Esophagus squamous epithelium (tissue), 5 donors: ENCODE data around the gene CEP170B. TPM values are rescaled to one million over a fixed set of nuclear protein-coding genes. Genes with fewer than 3 reads are reported as not detected.

Experiments used
- DNase-seq: peaks from one replicate; lab custom pipeline; 2025; lab: John Stamatoyannopoulos, UW
- H3K27ac ChIP-seq, 4 donors: fragments of 200-600 bp; sonication (generic); one replicate each; pipeline ENCODE4 v1.5.1; 2016 to 2019; ENCODE audit warnings: mild to moderate bottlenecking in 1 of 4
- H3K27me3 ChIP-seq, 4 donors: fragments of 200-600 bp; sonication (generic); 1 replicate in 3 of 4; 2 replicates in 1 of 4; pipeline versions ENCODE4 v1.5.1 to v1.6.0; 2017 to 2021; ENCODE audit warnings: antibody characterized with exemption in 1 of 4
- H3K36me3 ChIP-seq, 3 donors: fragments of 200-600 bp; sonication (generic); one replicate each; pipeline ENCODE4 v1.5.1; 2016 to 2019
- H3K4me1 ChIP-seq, 3 donors: fragments of 200-600 bp; sonication (generic); one replicate each; pipeline ENCODE4 v1.5.1; 2017 to 2019
- H3K4me3 ChIP-seq, 4 donors: fragments of 200-600 bp; sonication (generic); 1 replicate in 3 of 4; 2 replicates in 1 of 4; pipeline ENCODE4 v1.5.1; 2016 to 2019; ENCODE audit warnings: mild to moderate bottlenecking in 2 of 4, moderate library complexity in 1 of 4
- H3K9me3 ChIP-seq, 3 donors: fragments of 200-600 bp; sonication (generic); one replicate each; pipeline ENCODE4 v1.5.1; 2016 to 2019
- POLR2A ChIP-seq, 4 donors: fragments of 450-650 bp; IDR thresholded peaks; one replicate each; pipeline ENCODE4 v1.6.1; 2017; ENCODE audit warnings: antibody characterized with exemption in 4 of 4, mild to moderate bottlenecking in 4 of 4, moderate library complexity in 3 of 4
- WGBS, 2 donors: methylation state at CpG; one replicate each; pipeline ENCODE4 v1.1.5; 2018; 5-methylcytosine and 5-hydroxymethylcytosine counted together
- intact Hi-C: fragments of 100-400 bp; cut with DNase I; formaldehyde crosslinking; loops from one replicate; pipeline ENCODE4 v1.15.0; 2022
- total RNA-seq, 4 donors: library from RNA; depleted of rRNA; stranded (reverse); fragments of >200 nt; gene quantifications; one replicate each; pipeline ENCODE4 v1.1.0, GENCODE V29; 2016
- TF ChIP-seq, protein P1 (sequence below), 6 experiments: fragments of 450-650 bp in 4 of 6; fragments of 200-600 bp in 2 of 6; sonication (generic) in 2 of 6; IDR thresholded peaks; one replicate each; pipeline ENCODE4 v1.5.1; 2016 to 2019; ENCODE audit warnings: antibody characterized with exemption in 6 of 6, mild to moderate bottlenecking in 4 of 6, moderate library complexity in 4 of 6
- donor health status: DM: yes; HTN: yes; CAD: no.

The CEP170B gene
- total RNA-seq, 4 donors from 2014 or later = 18.2 to 41.0 (median 30.6) TPM

DNA sequence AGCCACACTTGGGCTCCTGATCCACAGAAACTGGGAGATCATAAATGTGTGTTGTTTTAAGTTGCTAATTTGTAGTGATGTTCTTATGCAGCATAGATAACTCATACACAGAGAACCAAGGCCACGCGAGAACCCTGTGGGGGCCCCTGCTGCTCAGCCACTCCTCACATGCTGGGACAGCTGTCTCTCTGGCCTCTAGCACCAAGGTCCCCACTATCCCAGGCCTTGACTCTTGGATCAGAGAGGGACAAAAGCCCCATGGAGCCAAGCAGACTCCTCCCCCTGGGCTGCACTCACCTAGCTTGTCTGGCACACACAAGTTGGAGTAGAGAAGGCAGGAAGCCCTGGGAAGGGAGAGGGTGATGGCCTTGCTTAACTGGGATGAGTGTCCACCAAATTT, 70.9 kb downstream of the CEP170B start:
- H3K36me3 ChIP-seq = peaks cover 0 to 32% (median 3%) of the 10 kb centered on the region in 3 donors
- no peak overlapping the region for H3K27ac ChIP-seq
- intact Hi-C loops = no loop called here
- H3K27me3 ChIP-seq = peaks cover 0 to 13% (median 0%) of the 10 kb centered on the region in 4 donors
- no peak for DNase-seq
- peaks cover 7 to 48% (median 8%) of the 10 kb centered on the region in 3 donors for H3K4me1 ChIP-seq
- H3K9me3 ChIP-seq = no peaks in the 10 kb centered on the region
- TF ChIP-seq, protein P1, sequence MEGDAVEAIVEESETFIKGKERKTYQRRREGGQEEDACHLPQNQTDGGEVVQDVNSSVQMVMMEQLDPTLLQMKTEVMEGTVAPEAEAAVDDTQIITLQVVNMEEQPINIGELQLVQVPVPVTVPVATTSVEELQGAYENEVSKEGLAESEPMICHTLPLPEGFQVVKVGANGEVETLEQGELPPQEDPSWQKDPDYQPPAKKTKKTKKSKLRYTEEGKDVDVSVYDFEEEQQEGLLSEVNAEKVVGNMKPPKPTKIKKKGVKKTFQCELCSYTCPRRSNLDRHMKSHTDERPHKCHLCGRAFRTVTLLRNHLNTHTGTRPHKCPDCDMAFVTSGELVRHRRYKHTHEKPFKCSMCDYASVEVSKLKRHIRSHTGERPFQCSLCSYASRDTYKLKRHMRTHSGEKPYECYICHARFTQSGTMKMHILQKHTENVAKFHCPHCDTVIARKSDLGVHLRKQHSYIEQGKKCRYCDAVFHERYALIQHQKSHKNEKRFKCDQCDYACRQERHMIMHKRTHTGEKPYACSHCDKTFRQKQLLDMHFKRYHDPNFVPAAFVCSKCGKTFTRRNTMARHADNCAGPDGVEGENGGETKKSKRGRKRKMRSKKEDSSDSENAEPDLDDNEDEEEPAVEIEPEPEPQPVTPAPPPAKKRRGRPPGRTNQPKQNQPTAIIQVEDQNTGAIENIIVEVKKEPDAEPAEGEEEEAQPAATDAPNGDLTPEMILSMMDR (IDR thresholded peaks at IDR 0.05) = no peak
- no peak for TF ChIP-seq POLR2A (IDR thresholded peaks at IDR 0.05)
- 29 to 71% methylated on average over 2 of the region's 2 CpGs for WGBS, 2 donors
- no peak overlapping the region for H3K4me3 ChIP-seq

DNA sequence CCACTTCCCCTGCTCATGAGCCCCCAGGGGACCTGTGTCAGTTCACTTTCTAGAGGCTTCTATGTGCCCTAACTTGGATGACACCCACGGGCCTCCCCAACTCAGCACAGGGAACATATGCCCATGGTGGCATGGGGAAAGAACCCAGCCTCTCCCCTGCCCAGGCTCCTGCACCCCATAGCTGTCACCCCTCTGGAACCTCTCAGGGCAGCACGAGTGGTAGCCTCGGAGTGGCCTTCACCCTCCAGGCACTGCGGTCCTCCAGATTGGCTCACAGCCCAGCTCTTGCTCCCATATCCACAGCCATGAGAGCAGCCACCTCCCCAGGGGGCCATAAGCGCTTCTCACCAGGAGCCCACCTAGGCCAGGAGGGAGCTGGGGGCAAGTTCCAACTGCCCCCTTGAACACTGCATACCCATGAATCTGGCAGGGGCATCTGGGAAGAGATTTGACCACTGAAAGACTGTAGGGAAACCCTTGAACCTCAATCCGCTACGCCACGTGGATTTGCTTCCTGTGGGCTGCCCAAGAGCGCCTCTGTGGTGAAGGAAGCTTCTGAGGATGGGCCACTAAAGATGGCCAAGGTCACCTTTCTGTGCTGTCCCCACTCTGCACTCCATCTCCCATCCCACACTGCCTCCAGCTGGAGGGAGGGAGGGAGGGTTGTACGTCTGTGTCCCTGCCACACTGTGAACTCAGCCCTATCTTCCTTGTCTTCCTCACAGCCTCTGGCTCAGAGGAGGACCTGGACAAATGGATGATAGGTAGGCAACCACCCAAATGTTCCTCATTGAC, 71.5 kb downstream of the CEP170B start:
- intact Hi-C loops = no loop called here
- H3K9me3 ChIP-seq = no peaks in the 10 kb centered on the region
- peaks cover 0 to 13% (median 0%) of the 10 kb centered on the region in 4 donors for H3K27me3 ChIP-seq
- H3K4me3 ChIP-seq = no peak overlapping the region
- DNase-seq = no peak
- peaks cover 0 to 38% (median 3%) of the 10 kb centered on the region in 3 donors for H3K36me3 ChIP-seq
- no peak for TF ChIP-seq POLR2A (IDR thresholded peaks at IDR 0.05)
- TF ChIP-seq, protein P1 (IDR thresholded peaks at IDR 0.05) = no peak
- no peak overlapping the region for H3K27ac ChIP-seq
- WGBS, 2 donors = 67 to 68% methylated on average over 5 to 6 of the region's 10 CpGs
- H3K4me1 ChIP-seq = peaks cover 7 to 46% (median 8%) of the 10 kb centered on the region in 3 donors

DNA sequence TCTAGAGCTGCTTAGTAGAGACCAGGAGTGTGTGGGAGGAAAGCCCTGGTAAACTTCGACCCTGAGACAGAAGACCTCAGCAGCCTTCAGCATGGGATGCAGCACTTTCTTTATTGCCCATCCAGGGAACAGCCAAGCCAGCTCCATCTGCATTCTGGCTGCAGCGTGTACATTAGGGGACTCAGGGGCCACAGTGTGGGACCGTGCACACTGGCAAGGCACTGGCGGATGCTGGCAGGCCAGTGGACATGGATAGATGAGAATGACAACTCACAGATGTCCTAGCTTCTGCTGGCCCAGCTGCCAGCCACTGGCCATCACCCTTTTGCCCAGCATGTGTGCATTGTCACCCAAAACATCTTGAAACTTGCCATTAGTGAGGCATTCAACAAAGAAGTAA, 72.1 kb downstream of the CEP170B start:
- Histone ChIP-seq H3K4me1 (peaks cover 7 to 40% (median 8%) of the 10 kb centered on the region in 3 donors), H3K36me3 (peaks cover 0 to 44% (median 3%) of the 10 kb centered on the region in 3 donors), H3K27ac (no peak overlapping the region), H3K9me3 (no peaks in the 10 kb centered on the region), H3K27me3 (peaks cover 0 to 12% (median 0%) of the 10 kb centered on the region in 4 donors), H3K4me3 (no peak overlapping the region)
- DNase-seq = no peak
- 80% methylated on average over 1 of the region's 4 CpGs; no CpG with 5 or more reads in 1 of the 2 donors for WGBS, 2 donors
- TF ChIP-seq, protein P1 (IDR thresholded peaks at IDR 0.05) = no peak
- no peak for TF ChIP-seq POLR2A (IDR thresholded peaks at IDR 0.05)
- intact Hi-C loops = no loop called here

DNA sequence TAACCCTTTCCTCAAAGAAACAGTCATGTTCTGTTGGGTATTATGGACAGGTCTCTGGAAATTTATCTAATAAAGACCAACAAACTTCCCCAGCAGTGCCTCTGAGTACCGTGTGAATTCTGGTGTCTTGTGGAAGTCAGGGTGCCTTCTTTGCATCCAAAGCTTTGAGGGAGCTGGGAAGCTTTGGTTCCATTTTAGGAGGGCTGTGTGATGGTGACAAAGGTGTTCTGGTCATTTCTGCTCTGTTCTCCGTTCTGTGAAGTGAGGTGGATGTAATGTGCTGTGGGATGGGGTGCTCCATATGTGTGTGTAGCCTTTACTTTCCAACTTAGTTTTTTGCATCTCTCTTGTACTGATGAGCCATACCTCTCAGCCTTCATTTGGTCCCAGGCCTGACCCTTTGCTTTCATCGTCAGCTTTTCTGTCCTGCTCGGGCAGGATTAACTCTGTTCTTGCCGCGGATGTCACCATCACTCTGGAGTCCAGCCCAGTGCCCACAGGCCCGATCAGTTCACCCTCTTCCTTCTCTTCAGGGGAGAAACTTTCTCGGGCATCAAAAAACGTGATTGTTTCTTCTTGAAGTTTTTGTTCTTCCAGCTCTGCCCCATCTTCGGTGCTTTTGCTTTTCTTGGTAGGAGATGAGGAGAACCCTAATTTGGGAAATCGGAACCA, 72.8 kb downstream of the CEP170B start:
- Histone ChIP-seq H3K4me3 (no peak overlapping the region), H3K27ac (no peak overlapping the region), H3K9me3 (no peaks in the 10 kb centered on the region), H3K4me1 (peaks cover 1 to 33% (median 5%) of the 10 kb centered on the region in 3 donors), H3K36me3 (peaks cover 3 to 50% (median 3%) of the 10 kb centered on the region in 3 donors), H3K27me3 (peaks cover 0 to 5% (median 0%) of the 10 kb centered on the region in 4 donors)
- intact Hi-C loops = no loop called here
- TF ChIP-seq, protein P1 (IDR thresholded peaks at IDR 0.05) = no peak
- no peak for TF ChIP-seq POLR2A (IDR thresholded peaks at IDR 0.05)
- WGBS, 2 donors = 82 to 84% methylated on average over 10 to 11 of the region's 11 CpGs
- no peak for DNase-seq

DNA sequence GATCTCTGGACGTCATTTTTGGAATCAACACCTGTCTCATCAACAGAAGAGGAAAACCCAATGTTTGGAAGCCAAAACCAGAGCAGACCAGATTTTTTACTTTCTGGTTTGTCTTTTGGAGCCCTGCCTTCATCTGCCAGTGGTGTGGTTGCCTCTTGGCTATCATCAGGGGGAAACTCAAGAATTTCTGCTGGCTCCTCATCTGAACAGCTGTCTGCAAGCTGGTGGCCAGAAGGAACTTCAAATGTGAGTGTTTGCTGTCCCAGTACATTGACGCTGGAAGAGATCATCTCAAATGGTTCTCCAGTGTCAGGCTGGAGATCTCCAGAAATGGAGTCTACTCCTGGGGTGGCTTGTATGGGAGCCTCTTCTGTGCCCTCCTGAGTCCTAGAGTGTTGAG, 73.4 kb downstream of the CEP170B start:
- Histone ChIP-seq H3K36me3 (peaks cover 3 to 56% (median 6%) of the 10 kb centered on the region in 3 donors), H3K9me3 (no peaks in the 10 kb centered on the region), H3K4me3 (no peak overlapping the region), H3K4me1 (peaks cover 0 to 27% (median 0%) of the 10 kb centered on the region in 3 donors), H3K27me3 (no peaks in the 10 kb centered on the region), H3K27ac (no peak overlapping the region)
- TF ChIP-seq, protein P1 (IDR thresholded peaks at IDR 0.05) = no peak
- no peak for TF ChIP-seq POLR2A (IDR thresholded peaks at IDR 0.05)
- DNase-seq = no peak
- WGBS, 2 donors = 50 to 73% methylated on average over 2 of the region's 2 CpGs
- intact Hi-C loops = no loop called here
